A204.1 (cell line): ENCODE measurements around the gene SCFD2.
"Not testable (repeated sequence)": the region's sequence is repeated elsewhere in the genome, so short reads cannot be mapped to it uniquely, and the experiment has no call there.

ENCODE experiments used
- FAIRE-seq: peaks from 2 replicates; lab custom pipeline; 2012; peaks lifted over from hg19 to GRCh38; lab: Jason Lieb, UNC

Gene SCFD2

DNA sequence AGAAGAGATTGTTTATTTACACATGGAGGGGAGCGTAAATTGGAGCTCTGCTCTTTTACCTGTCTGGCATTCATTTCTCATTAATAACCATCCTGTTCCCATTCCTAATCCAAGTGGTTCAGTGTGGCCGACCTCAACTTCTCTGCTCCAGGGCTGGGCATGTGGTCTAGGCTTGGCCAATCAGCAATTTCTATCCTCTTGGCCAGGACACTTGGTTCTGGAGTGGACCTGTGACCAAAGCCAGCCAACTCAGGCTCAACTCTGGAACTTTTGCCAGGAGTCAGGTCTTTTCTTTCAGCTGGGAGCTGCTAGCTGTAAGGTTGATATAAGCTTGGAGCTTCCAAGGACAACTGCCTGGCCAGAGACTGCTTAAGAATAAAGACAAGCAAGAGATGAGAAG lies 519.4 kb downstream of the SCFD2 start:
- no peak for FAIRE-seq

DNA sequence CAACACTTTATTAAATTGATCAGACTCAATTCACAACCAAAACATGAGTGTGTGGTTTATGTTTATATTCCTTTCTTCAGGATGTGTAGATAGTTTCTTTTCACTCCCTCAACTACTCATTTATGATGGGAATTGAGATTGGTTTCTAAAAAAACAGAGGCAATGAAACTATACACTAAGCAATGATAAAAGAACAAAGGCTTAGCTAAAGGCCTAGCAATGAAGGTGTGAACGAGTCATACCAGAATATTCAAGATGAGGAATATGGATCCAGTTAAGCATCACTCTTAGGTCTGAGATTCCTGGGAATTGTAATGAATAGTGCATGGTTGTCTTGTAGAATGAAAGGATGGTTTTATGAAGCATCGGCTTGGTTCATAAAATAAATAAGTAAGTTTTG lies 521.3 kb downstream of the SCFD2 start:
- FAIRE-seq: no peak

DNA sequence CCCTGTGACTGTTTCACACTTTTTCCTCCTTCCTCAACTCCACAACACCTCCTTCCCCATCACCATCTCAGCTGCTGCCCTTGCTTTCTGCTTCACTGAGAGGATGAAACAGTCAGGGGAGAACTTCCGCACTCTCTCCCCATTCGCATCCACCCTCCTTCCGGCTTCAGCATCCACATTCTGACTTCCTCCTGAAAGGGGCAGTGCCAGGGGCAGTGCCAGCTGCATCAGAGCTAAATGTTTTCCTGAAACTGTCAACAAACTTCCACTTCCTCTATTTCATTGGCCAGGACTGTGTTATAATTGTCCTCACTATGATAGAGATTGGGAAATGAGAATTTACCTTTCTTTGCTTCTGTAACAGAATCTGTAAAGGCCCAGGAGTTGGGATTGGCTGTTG lies 521.9 kb downstream of the SCFD2 start:
- no peak for FAIRE-seq

DNA sequence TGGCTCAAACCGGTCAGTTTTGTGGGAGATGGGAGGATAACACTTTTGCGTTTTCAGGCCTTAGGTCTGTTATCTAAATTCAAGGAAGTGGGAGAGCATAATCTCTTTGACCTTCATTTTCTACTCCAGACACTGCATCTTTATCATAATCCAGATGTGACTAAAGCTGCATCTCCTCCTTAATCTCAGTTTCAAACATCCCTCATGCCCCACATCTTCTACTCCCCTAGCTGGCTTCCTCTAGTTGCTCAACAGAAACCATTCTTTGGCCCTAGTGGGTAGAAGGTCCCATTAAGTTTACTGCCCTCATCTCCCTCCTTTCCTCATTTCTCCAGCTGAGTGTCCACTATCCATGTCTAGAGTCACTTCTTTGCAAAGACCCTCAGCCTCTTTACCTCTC lies 522.5 kb downstream of the SCFD2 start:
- FAIRE-seq: no peak

DNA sequence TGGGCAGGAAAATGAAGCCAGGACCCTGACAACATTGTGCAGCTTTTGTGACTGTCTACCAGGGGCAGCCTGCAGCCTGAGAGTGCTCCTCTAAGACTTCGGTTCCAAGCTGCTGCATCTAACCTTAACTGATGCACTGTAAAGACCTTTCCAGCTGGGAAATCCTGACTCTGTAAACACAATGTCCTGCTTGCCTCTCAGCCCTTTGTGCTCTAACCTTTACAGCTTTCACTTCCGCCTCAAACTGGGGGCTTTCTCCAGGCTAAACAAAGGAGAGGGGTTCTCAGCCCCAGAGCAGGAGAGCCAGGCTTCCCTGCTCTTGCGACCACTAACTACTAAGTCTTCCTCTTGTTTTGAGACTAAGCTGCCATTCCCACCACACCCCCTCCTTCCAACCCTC lies 523.1 kb downstream of the SCFD2 start:
- FAIRE-seq: no peak

DNA sequence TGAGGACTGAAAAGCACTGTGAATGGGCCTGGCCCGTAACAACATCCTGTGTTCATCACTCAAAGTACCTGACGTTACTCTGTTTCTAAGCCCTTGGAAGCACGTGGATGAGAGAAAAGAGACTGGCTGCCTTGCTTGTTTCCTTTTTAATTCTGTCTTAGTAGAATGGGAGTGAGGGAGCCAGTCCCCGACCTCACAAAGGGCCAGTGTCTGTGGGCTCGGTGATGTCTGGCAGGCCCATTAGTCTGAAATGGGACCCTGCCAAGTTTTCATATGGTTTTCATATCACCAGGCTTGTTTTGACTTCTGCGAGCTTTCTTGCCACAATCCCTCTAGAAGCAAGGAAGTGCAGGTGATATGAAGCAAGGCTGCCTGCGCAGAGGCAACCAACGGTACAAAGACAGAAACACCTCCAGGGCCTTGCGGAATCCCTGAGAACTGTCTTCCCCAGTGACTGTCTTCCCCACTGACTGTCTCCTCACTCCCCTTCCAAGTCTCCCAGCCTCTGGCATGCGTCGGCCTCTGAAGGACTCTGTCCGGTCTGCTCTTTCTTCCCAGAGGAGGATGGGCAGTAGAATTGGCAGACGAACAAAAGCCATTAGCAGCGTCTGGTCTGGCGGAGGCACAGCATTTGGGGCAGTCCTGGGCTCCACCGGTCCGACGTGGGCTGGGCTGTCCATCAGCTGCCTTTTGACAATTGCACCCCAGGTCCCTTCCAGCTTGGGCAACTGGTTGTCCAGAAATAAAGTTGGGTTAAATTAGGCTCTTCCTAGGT lies 524.0 kb downstream of the SCFD2 start:
- FAIRE-seq: no peak

DNA sequence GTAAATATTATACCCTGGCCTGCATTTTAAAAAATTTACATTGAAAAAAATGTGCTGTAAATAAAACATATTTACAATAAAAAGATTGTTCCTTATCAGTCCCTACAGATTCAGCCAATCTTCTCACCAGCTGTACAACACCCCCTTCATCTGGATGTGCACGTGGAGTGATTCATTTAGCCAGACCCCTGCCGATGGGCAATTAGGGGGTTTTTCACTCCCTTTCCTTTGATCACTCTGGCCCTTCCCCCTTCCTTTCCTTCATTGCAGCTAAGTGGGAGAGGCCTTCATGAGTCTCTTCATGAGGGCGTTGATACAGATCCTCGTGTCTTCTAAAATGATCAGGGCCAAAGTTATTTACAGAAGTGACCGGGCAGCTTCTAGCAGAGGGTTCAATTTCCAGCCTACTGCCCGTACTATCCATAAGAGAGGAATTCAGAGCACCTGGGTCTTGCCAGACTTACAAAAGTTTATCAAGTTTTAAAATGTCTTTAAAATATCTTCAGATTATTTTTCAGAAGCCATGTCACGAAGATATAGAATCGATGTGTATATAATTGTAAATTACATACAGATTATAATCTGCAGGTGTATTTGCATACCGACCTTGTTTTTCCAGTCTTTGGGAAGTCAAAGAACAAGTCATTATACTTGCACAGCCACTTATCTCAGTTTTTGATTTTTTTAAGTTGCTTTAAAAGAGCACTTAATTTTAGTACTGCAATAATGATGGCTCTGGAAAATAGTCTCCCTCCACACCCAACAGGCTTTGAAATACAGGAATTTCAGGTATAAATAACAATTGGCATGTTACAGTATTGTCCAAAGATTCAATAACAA lies 525.1 kb downstream of the SCFD2 start:
- no peak for FAIRE-seq

DNA sequence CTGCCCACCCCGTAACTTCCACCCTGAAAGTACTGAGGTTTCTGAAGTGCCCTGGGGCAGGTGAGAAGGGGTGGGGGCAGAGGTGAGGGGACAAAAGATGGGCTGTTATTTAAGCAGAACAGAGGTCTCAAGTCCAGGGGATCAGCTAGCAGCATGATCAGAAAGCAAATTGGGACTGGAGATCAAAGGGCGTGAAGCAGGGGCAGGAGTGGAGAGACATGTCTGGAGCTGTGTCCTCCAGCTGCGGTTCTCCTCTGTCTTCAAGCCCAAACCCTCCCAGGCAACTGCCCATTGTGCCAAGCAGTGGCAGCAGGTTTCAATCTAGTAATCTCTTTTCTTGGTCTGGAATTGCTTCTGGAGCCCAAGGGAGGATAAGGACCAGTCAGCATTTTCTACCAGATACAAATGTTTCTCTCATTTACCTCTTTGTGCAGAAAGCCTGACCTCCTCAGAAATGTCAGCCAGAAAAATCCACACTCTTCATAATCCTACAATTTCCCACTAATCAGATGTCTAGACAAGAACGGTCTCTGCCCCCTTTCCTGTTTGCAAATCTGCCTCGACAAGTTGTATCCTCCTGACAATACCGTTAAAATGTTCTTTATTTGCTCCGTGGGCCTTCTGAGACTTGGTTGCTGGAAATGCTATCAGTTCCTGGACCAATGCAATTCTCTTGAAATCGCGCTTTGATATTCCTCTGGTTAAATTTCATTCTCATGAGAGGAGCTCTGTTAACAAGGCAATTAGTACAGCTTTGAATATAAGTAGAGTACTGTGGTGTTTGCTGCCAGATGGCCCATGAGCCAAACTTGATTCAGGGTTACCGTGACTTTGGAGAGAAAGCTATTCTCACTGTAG lies 526.9 kb downstream of the SCFD2 start:
- no peak for FAIRE-seq

DNA sequence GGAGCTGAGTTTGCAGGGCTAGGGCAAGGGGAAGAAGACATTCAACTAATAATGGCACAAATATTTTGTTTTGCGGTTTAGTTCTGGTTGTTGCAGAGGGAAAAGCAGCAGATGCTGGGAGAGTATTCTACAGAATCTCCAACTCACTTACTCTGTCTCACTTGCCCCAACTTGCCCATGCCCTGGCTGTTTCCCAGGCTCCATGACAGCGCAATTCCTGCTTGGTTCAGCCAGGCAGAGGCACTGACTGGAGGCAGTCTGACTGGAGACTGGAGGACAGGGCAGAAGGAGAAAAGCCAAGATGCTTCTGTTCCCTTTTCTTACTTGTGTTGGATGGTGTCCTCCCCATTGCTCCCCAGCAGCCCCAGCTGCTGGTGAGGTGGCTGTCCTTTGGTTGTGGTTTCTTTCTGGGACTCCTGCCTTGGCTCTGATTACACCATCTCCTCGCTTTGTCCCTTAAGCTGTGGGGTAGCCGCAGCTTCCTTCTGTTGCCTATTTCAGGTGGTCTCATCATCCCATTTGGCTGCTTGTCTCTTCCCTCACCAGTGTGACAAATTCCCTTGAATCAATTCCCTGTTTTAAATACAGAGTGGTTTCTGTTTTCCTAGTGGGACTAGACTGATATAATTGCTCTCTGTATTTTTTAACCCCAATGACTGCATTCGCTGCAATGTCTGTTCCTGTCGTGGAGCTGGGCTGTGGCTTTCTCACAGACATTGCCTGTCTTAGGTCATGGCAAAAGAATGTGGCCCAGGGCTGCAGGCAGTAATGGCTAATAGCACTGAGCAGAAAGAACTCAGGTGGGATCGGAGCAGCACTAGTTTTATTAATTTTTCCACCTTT lies 527.9 kb downstream of the SCFD2 start:
- FAIRE-seq: no peak

DNA sequence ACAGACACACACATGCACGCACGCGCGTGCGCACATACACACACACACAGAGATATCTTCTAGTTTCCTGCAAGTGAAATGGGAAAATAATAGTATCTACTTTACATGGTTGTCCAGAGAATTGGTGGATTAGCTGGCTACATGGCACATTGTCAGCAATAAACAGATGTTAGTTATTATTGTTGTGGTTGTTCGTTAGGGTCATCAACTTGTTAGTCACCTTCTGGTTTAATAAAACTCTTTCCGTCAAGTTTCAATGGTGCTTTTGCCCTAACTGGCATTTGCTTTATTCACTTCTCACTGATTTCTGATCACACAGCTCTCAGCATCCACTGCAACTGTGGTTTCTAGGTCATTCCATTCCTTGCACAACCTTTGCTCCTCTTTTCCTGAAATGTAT lies 529.2 kb downstream of the SCFD2 start:
- no peak for FAIRE-seq

DNA sequence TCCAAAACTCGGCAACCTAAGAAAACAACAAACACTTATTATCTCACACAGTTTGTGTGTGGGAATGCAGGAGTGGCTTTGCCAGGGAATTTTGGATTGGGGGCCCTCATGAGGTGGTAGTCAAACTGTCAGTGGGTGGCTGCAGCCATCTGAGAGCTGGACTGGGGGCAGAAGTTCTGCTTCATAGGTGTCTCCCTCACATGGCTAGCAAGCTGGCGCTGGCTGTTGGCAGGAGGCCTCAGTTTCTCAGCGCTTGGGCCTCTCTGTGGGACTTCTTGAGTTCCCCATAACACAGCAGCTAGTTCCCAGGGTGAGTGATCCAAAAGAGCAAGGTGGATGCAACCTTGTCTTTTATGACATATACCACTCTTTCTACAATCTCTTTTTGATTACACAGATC lies 529.7 kb downstream of the SCFD2 start:
- no peak for FAIRE-seq

DNA sequence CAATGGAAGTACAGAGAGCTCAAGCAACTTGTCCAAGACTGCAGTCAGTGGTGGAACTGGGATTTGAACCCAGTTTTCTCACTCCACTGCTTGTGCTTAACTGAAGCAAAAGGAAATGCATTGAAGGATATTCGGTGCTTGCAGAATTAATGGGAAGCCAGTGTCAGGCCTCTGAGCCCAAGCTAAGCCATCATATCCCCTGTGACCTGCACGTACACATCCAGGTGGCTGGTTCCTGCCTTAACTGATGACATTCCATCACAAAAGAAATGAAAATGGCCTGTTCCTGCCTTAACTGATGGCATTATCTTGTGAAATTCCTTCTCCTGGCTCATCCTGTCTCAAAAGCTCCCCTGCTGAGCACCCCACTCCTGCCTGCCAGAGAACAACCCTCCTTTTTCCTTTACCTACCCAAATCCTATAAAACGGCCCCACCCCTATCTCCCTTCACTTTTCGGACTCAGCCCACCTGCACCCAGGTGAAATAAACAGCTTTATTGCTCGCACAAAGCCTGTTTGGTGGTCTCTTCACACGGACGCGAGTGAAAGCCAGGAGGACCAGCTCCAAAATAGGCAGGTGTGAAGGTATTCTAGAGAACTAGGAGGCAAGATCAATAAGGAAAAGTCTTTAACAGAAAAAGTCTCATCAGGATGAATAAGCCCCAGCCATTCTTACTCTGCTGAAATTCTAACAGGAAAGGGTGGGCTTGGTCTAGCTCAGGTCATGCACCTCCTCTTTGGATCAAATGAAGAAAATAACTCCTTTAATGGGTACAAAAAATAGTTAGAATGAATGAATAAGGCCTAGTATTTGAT lies 531.0 kb downstream of the SCFD2 start:
- not testable (repeated sequence) for FAIRE-seq

DNA sequence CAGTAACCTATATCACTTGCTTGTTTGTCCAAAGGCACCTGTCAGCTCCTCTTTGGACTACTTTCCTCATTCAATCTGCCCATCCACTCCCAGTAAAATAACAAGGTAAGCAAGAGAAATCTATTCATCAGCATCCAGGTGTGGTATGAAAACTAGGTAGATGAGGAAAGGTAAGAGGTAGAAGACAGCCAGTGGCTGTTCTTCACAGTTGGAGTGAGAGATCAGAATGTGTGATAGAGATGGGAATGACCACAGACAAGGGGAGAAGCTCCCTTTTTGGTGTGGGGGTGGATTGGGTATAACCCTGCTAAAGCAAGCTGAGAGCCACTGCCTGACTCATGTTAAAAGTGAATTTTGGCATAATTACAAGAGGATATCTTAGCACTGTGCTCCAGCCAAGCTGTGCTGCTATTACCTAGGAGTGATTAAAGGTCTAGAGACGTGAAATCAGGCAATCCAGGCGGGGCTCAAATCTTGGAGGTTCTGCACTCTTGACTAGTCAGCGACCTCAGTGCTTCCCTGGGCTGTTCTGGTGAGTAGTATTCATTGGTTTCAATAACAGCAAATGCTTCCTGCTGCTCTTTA lies 531.8 kb downstream of the SCFD2 start:
- no peak for FAIRE-seq

DNA sequence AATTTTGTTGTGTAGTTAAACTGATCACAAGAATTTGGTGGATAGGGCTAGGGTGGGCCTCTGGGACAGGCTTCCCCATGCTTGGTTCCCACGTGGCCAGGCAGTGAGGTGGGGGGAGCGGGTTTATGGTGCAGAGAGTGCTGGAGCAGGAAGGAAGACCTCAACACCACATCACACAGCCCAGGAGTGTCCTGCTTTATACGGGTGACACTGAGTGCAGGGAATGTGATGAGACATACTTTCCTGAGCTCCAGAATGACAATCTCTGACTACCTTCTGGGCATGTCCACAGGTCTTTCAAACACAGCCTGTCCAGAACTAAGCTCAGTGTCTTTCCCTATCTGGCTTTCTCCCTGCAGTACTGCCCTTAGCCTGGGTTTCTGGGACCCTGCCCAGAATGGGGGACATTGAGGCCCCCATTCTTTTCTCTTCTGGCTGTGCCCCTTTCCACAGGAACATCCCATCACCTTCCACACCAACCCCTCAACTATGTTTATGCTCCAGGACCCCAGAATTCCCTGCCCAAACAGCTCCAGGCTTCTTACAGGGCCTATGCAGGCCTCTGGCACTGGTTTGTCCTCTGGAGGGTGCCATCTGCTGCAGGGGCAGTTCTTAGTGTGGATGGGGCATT lies 540.3 kb downstream of the SCFD2 start:
- no peak for FAIRE-seq

DNA sequence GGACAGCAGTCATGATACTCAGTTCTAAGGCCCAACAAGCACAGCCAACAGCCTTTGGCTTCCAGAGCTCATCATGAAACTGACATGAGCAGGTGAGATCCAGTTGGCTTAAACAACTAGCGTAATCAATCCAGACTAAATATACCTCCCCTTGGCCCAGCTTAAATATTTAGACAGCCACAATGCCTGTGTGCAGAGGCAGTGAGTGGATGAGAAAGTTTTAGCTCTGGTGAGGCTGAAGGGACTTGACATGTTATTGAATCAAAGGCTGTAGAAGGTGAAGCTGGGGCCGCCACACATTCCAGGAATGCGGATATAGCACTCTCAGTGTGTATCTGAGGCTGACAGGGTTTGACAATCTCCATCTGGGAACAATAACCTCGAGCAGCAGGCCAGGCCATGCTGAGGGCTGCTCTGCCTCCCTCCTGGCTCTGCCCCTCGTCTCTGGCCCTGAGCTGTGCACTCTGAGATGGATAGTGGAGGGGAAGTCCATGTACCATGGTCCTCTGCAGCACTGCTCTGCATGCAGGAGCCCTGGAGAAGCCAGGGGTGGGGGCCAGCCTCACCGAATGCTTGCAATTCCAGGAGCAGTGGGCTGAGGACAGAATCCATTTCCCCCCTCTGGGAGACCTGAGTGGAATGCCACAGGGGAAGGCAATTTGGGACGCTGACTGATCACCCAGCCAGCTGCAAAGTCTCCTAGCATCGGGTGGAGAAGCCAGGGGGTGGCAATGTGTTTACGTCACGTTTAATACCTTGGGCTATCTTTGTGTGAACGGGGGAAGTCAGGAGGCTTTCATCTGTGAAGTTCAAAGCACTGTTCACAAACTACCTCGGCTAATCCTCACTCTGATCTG lies 541.0 kb downstream of the SCFD2 start:
- no peak for FAIRE-seq

DNA sequence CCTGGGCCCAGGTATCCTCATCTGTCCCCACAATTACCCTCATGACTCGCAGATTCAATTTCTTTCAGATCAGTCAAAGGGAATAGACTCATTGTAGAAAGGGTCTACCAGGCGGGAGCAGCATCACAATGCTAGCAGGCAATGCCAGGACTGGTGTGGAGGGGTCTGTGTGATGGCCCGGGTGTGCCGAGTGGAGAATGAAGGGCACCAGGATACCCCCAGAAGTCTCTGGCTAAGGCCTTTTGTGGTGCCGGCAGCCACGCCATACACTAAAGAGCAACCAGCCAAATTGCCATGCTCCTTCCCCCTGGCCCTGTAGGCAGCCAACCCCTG lies 541.6 kb downstream of the SCFD2 start:
- FAIRE-seq: no peak

DNA sequence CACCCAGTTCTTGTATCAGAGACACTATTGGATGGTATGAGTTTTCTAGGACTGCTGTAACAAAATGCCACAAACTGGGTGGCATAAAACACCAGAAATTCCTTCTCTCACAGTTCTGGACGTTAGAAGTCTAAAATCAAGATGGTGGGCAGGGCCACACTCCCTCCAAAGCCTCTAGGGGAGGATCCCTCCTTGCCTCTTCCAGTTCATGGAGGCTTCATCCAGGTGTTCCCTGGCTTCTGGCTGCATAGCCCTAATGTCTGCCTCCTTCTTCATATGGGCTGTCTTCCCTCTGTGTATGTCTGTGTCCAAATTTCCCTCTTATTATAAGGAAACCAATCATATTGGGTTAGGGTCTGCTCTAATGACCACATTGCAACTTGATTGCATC lies 542.2 kb downstream of the SCFD2 start:
- no peak for FAIRE-seq
